Neuron (in vitro differentiated cells): Measurements from ENCODE around the gene LRRC72.

Experiments
- H2AFZ ChIP-seq: one replicate; pipeline ENCODE4 v1.6.1; 2013; ENCODE audit warnings: low read depth, mild to moderate bottlenecking, inconsistent platforms, low read length, moderate library complexity
- H3K27me3 ChIP-seq: one replicate; pipeline ENCODE4 v1.6.1; 2013; ENCODE audit warnings: low read length; ENCODE audit not compliant: insufficient read depth
- H3K36me3 ChIP-seq: one replicate; pipeline ENCODE4 v1.6.1; 2013; ENCODE audit warnings: low read length; ENCODE audit not compliant: insufficient read depth
- H3K4me1 ChIP-seq: one replicate; pipeline ENCODE4 v1.6.1; 2013; ENCODE audit warnings: low read length; ENCODE audit not compliant: insufficient read depth
- H3K4me3 ChIP-seq: 2 replicates; pipeline ENCODE4 v1.5.1; 2013; ENCODE audit warnings: mild to moderate bottlenecking, low read length, moderate library complexity
- H3K9me3 ChIP-seq: one replicate; pipeline ENCODE4 v1.6.1; 2013; ENCODE audit warnings: low read length

The LRRC72 gene

DNA sequence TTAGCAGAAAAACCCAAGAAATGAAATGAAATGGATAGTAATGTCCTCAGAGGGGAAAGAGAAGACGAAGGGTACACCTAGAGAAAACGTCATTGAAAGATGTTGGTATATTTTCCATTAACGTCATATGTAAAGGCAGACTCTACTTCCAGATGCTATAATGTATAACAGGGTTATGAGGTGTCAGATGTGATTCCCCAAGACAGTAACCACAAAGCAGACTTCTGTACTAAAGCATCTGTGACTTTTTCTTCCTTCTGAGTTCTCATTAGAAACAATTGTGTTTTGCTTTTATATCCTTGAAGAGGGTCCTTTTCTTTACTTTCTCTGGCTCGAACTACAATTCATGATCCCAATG lies 37.4 kb downstream of the LRRC72 start:
- Histone ChIP-seq H3K9me3 (no peaks in the 10 kb centered on the region), H3K4me3 (no peak overlapping the region), H3K27me3 (no peaks in the 10 kb centered on the region), H2AFZ (no peak overlapping the region), H3K36me3 (no peaks in the 10 kb centered on the region), H3K4me1 (peaks cover 8% of the 10 kb centered on the region)

DNA sequence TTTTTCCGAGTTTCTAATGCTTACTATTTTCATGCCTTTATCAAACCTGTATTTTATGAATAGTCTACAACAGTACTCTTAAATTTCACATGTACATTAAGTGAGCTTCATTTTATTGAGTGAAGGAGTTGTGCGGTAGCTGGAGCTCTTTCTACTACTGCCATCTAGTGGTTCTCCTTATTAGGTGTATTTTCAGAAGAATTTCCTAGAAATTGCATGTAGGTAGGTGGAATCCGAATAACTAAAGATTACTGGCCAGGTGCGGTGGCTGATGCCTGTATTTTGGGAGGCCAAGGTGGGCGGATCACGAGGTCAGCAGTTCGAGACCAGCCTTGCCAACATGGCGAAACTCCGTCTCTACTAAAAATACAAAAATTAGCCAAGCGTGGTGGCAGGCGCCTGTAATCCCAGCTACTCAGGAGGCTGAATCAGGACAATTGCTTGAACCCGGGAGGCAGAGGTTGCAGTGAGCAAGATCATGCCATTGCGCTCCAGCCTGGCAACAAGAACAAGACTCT lies 38.3 kb downstream of the LRRC72 start:
- no peaks in the 10 kb centered on the region for H3K9me3 ChIP-seq
- no peaks in the 10 kb centered on the region for H3K27me3 ChIP-seq
- H3K4me3 ChIP-seq, result no peak overlapping the region
- no peaks in the 10 kb centered on the region for H3K36me3 ChIP-seq
- H3K4me1 ChIP-seq, result peaks cover 8% of the 10 kb centered on the region
- peak overlapping the region; percentile 48 for H2AFZ ChIP-seq

DNA sequence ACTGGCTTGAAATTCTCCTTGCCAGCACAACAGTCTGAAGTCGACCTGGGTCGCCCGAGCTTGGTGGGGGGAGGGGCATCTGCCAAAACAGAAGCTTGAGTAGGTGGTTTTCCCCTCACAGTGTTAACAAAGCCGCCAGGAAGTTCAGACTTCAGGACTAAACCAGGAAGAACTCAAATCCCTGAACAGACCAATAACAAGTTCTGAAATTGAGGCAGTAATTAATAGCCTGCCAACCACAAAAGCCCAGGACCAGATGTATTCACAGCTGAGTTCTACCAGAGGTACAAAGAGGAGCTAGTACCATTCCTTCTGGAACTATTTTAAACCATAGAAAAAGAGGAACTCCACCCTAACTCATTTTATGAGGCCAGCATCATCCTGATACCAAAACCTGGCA lies 45.3 kb downstream of the LRRC72 start:
- H3K4me1 ChIP-seq, result no peaks in the 10 kb centered on the region
- H3K27me3 ChIP-seq, result no peaks in the 10 kb centered on the region
- no peaks in the 10 kb centered on the region for H3K9me3 ChIP-seq
- H2AFZ ChIP-seq, result no peak overlapping the region
- no peak overlapping the region for H3K4me3 ChIP-seq
- H3K36me3 ChIP-seq, result no peaks in the 10 kb centered on the region

DNA sequence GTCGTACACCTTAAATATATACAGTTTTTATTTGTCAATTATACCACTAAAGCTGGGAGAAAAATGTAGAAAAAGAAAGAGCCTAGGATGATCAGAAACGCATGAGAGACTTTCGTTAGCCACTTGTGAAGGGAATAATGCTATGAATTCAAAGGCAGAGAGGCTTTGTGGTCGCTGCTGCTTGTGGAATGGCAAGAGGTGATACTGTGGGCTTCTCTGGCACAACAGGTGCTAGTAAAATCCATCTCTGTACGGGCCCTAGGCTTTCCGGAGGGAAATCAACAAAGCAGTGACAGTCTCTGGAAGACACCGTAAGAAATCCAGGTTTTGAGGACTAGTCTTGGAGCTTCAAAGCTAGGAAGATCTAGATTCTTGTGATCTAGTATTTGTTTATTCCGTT lies 52.6 kb downstream of the LRRC72 start:
- Histone ChIP-seq H3K36me3 (no peaks in the 10 kb centered on the region), H3K9me3 (no peaks in the 10 kb centered on the region), H3K27me3 (no peaks in the 10 kb centered on the region), H3K4me3 (no peak overlapping the region), H2AFZ (no peak overlapping the region), H3K4me1 (no peaks in the 10 kb centered on the region)

DNA sequence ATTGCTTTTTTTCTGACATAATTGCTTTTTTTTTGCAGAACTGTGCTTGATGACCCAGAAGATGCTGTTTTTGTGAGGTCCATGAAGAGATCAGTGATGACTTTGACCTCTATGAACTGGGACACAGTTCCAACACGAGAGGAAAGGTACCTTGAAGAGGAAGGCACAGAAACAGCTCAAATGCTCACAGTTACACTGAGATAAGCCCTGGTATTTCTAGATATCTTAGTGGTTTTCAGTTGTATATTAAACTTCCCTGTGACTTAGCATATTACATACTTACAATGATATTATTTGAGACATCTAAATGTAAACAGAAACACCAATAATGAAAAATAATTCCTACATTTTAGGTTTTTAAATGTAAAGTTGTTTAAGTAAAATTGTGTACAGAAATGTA lies 54.7 kb downstream of the LRRC72 start:
- Histone ChIP-seq H3K36me3 (no peaks in the 10 kb centered on the region), H3K4me1 (no peaks in the 10 kb centered on the region), H3K4me3 (no peak overlapping the region), H3K27me3 (no peaks in the 10 kb centered on the region), H3K9me3 (peaks cover 4% of the 10 kb centered on the region), H2AFZ (no peak overlapping the region)

DNA sequence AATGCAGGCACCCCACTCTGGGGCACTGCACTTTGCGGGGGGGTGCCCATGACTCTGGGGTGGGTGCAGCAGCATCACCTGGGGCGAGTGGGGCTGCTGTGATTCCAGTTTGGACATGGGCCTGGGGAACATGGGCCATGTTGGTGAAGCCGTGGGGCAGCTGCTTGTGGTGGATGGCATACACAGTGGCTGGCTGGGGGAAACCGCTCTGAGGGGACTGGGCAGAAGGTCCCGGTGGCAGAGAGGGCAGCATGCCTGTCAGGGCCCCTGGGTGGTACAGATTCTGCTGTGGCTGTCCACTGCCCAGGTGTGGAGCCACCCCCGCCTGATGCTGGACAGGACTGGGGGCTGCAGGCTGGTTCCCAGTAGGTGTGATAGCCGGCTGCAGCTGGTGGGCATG lies 57.2 kb downstream of the LRRC72 start:
- Histone ChIP-seq H3K4me1 (no peaks in the 10 kb centered on the region), H2AFZ (no peak overlapping the region), H3K9me3 (peaks cover 4% of the 10 kb centered on the region), H3K36me3 (no peaks in the 10 kb centered on the region), H3K27me3 (no peaks in the 10 kb centered on the region), H3K4me3 (no peak overlapping the region)

DNA sequence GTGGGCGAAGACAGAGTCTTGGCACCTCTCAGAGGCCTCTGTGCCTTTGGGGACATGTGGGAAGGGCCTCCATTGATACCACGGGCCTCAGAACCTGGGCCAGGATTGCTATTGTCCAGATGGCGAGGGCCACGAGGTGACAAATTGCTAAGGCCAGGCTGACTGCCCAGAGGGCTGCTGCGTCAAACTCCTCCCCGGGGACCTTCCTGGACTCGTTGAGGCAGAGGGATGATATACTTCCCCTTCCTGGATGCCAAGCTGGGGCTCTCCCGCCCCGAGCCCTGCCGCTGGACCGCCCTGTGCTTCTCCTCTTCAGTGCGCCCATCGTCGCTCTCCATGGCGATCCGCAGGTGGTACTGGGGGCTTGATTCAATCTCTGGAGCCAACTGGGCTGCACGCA lies 58.9 kb downstream of the LRRC72 start:
- Histone ChIP-seq H3K27me3 (no peaks in the 10 kb centered on the region), H3K36me3 (no peaks in the 10 kb centered on the region), H3K4me1 (no peaks in the 10 kb centered on the region), H3K9me3 (peaks cover 4% of the 10 kb centered on the region), H2AFZ (no peak overlapping the region), H3K4me3 (no peak overlapping the region)

DNA sequence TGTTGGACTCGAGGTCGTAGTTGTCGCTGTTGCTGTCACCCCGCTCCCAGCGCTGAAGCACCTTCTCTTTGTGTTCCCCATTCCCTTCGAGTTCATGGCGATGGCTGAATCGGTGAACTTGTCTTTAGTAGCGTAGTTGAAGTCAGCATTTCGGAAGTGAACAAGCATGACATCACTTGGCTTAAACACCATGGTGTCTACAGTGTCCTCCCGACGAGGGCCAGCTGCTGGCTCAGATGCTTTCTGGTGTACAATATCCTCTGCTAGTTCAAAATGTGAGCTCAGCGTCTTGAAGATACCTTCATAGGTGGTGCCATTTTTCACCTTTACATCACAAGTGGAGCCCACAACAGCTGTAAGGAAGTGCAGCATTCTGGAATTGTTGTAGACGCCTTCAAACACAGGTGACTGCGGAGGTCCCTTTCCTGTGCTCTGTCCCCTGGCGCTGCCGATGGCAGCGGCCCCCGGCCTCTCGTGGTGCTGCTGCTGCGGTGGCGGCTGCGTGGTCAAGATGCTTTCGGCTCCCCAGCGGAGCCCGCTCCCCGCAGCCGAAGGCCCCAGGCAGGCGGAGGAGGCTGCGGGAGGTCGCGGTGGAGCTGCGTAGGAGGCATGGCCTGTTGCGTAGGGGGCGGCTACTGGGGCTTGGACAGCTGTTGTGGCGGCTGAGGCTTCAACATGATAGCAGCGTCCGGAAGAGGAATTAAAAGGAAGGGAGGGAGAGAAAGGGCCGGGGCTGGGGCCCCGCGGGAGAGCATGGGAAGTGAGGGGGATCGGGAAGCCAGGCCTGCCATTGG lies 59.7 kb downstream of the LRRC72 start:
- Histone ChIP-seq H3K4me1 (no peaks in the 10 kb centered on the region), H3K36me3 (no peaks in the 10 kb centered on the region), H3K27me3 (no peaks in the 10 kb centered on the region), H3K4me3 (no peak overlapping the region), H2AFZ (no peak overlapping the region), H3K9me3 (peaks cover 4% of the 10 kb centered on the region)

DNA sequence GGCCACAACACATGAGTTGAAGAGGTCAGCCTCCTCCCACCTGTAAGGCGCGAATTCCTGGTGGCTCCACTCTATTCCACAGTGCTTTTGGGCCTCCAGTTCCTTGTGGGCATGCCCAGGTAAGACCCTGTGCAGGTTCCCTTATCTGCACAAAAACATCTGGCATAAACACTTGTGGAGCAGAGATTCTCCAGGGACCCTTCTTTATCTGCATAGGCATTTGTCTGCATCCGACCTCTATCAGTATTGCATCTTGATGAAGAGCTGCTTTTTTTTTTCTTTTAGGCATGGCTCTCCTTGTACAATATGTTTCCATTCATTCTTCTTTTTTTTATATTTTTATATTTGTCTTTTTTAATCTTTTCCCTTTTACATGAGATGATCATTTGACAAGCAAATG lies 60.5 kb downstream of the LRRC72 start:
- no peaks in the 10 kb centered on the region for H3K4me1 ChIP-seq
- no peak overlapping the region for H3K4me3 ChIP-seq
- peaks cover 4% of the 10 kb centered on the region for H3K9me3 ChIP-seq
- H2AFZ ChIP-seq, result no peak overlapping the region
- H3K36me3 ChIP-seq, result no peaks in the 10 kb centered on the region
- H3K27me3 ChIP-seq, result no peaks in the 10 kb centered on the region

DNA sequence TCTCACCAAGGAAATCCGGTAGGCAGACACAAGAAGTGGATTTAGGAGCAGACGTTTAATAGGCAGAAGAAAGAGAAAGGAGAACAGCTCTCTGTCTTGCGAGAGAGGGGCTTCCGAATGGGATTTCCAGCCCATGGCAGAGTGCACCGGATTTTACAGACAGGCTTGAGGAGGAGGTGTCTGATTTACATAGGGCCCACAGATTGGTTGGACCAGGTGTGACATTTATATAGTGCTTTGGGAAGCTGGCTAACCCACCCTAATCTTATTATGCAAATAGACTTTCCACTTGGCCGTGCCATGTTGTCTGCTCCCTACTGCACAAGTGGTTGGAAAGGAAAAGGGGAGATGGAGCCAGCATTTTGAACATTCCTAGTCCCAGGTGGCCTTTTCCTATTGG lies 61.2 kb downstream of the LRRC72 start:
- H3K27me3 ChIP-seq, result no peaks in the 10 kb centered on the region
- H2AFZ ChIP-seq, result no peak overlapping the region
- no peaks in the 10 kb centered on the region for H3K36me3 ChIP-seq
- H3K9me3 ChIP-seq, result peaks cover 4% of the 10 kb centered on the region
- no peak overlapping the region for H3K4me3 ChIP-seq
- no peaks in the 10 kb centered on the region for H3K4me1 ChIP-seq

DNA sequence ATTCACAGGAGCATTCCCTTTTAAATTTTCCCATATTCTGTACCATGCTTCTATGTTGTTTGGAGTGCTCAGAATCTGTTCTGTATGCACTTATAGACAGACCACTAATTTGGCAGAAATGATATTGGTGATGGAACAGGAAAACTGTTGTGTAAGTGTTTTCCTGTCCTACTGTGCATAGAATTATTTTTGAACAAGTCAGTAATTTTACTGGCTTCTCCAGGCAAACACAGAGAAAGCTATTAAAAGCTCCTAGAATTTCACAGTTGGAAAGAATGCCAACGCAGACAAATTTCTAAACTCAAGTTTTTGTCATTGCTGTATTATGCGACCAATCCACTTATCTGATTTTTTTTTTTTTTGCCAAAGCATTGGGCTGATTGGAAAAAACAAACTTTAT lies 63.3 kb downstream of the LRRC72 start:
- no peaks in the 10 kb centered on the region for H3K27me3 ChIP-seq
- H3K36me3 ChIP-seq, result no peaks in the 10 kb centered on the region
- H3K4me3 ChIP-seq, result no peak overlapping the region
- no peak overlapping the region for H2AFZ ChIP-seq
- peaks cover 4% of the 10 kb centered on the region for H3K9me3 ChIP-seq
- no peaks in the 10 kb centered on the region for H3K4me1 ChIP-seq

DNA sequence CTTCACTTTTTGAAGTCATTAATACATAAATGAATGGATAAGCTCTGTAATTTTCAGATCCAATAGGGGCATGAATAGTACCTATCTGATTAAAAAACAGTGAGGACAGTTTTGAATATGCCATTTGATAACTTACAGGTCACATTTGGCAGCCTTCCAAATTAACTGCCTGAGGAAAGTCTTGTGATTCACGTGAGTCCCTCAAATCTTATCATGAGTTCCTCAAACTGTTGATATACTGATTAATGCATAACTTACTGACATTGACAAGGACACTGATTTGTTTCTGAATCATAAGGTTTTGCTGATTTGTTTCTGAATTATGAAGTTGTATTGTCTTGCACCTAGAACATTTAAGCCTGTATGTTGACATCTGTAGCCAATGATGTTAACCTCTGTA lies 63.8 kb downstream of the LRRC72 start:
- no peak overlapping the region for H3K4me3 ChIP-seq
- no peaks in the 10 kb centered on the region for H3K4me1 ChIP-seq
- no peaks in the 10 kb centered on the region for H3K36me3 ChIP-seq
- H3K9me3 ChIP-seq, result peaks cover 4% of the 10 kb centered on the region
- H3K27me3 ChIP-seq, result no peaks in the 10 kb centered on the region
- H2AFZ ChIP-seq, result no peak overlapping the region

DNA sequence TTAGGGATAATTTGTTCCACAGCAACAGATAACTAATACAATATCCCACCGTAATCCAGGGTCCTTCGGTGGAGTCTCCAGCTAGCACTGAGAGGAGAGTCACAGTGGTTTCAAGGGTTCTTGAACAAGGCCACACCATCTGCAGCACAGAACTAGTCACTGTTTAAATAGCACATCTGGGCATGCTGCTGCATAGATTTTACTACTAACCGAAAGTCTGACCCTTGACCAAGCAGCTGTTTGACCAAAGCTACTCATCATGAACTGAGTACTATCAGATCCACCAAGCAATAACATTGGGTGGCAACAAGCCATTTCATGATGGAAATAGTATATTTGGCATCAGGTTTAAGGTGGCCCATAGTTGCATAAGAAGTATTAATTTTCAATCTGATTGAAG lies 65.8 kb downstream of the LRRC72 start:
- Histone ChIP-seq H3K9me3 (no peaks in the 10 kb centered on the region), H3K36me3 (no peaks in the 10 kb centered on the region), H3K4me1 (no peaks in the 10 kb centered on the region), H2AFZ (no peak overlapping the region), H3K4me3 (no peak overlapping the region), H3K27me3 (no peaks in the 10 kb centered on the region)

DNA sequence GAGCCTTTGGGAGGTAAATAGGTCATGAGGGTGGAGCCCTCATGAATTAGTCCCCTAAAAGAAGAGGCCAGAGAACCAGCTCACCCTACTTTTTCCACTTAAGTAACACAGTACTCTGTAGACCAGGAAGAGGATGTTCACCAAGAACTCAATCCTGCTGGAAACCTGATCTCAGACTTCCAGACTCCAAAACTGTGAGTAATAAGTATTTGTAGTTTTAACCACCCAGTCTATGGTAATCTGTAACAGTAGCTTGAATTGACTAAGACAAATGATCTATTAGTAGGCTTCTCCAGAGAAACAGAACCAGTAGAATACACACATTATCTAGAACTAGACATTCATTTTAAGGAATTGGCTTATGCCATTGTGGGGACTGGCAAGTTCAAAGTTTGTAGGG lies 67.4 kb downstream of the LRRC72 start:
- Histone ChIP-seq H2AFZ (no peak overlapping the region), H3K4me3 (no peak overlapping the region), H3K9me3 (no peaks in the 10 kb centered on the region), H3K27me3 (no peaks in the 10 kb centered on the region), H3K4me1 (no peaks in the 10 kb centered on the region), H3K36me3 (no peaks in the 10 kb centered on the region)
